ENCODE results near the gene LDLRAD4.

Gene LDLRAD4

GRCh38 chr18:13613591-13614501, 395.3 kb downstream of the LDLRAD4 start:
- DNase-seq = no peak

- DNase-seq = no peak
Measured at GRCh38 chr18:13614641-13615288, 396.2 kb downstream of the LDLRAD4 start.

- no peak for DNase-seq
Measured at GRCh38 chr18:13615432-13615861, 396.9 kb downstream of the LDLRAD4 start.

- DNase-seq = no peak
Measured at GRCh38 chr18:13616041-13616440, 397.5 kb downstream of the LDLRAD4 start.

- no peak for DNase-seq
Measured at GRCh38 chr18:13616525-13617035, 398.0 kb downstream of the LDLRAD4 start.

GRCh38 chr18:13617826-13618515, 399.4 kb downstream of the LDLRAD4 start:
- DNase-seq = no peak

GRCh38 chr18:13618760-13619438, 400.3 kb downstream of the LDLRAD4 start:
- no peak for DNase-seq

- no peak for DNase-seq
Measured at GRCh38 chr18:13619505-13620205, 401.1 kb downstream of the LDLRAD4 start.

- no peak for DNase-seq
Measured at GRCh38 chr18:13620206-13620672, 401.7 kb downstream of the LDLRAD4 start.

GRCh38 chr18:13620818-13621445, 402.4 kb downstream of the LDLRAD4 start:
- no peak for DNase-seq

GRCh38 chr18:13621446-13621849, 402.9 kb downstream of the LDLRAD4 start:
- DNase-seq = no peak

GRCh38 chr18:13621886-13622619, 403.5 kb downstream of the LDLRAD4 start:
- DNase-seq = no peak

- no peak for DNase-seq
Measured at GRCh38 chr18:13622751-13623150, 404.2 kb downstream of the LDLRAD4 start.

- DNase-seq = no peak
Measured at GRCh38 chr18:13623348-13623747, 404.8 kb downstream of the LDLRAD4 start.

GRCh38 chr18:13623871-13624270, 405.3 kb downstream of the LDLRAD4 start:
- no peak for DNase-seq

GRCh38 chr18:13624563-13625237, 406.1 kb downstream of the LDLRAD4 start:
- no peak for DNase-seq

GRCh38 chr18:13625355-13625754, 406.8 kb downstream of the LDLRAD4 start:
- DNase-seq = no peak

- no peak for DNase-seq
Measured at GRCh38 chr18:13625843-13626543, 407.4 kb downstream of the LDLRAD4 start.

- no peak for DNase-seq
Measured at GRCh38 chr18:13626544-13626908, 408.0 kb downstream of the LDLRAD4 start.

- DNase-seq = no peak
Measured at GRCh38 chr18:13627639-13628038, 409.1 kb downstream of the LDLRAD4 start.
